ENCODE data around the gene RHOG. TPM values are rescaled to one million over a fixed set of nuclear protein-coding genes. Genes with fewer than 3 reads are reported as not detected.

Gene RHOG
- polyA plus RNA-seq, 1 donor from 2014 or later, result not detected

- H3K27me3 ChIP-seq (ENCODE audit: insufficient read depth, low read depth, low read length), result no peaks in the 10 kb centered on the region
- no peaks in the 10 kb centered on the region for H3K36me3 ChIP-seq (ENCODE audit: insufficient read depth, low read length)
- no peaks in the 10 kb centered on the region for H3F3A ChIP-seq (ENCODE audit: insufficient read depth, low read length, poor library complexity, severe bottlenecking)
- no peaks in the 10 kb centered on the region for H3K9me3 ChIP-seq (ENCODE audit: low read length)
- H3K9ac ChIP-seq (ENCODE audit: low read length), result no peak overlapping the region
- H2AFZ ChIP-seq (ENCODE audit: low read depth, low read length), result no peak overlapping the region
- H3K27ac ChIP-seq (ENCODE audit: low read length), result no peak overlapping the region
- TF ChIP-seq TAF1 (IDR thresholded peaks at IDR 0.05; ENCODE audit: low read depth) (no peak), SMC3 (conservative IDR thresholded peaks at IDR 0.05; ENCODE audit: poor library complexity) (no peak), EZH2 (IDR thresholded peaks at IDR 0.05; ENCODE audit: borderline replicate concordance, insufficient read depth, low read length, poor library complexity, severe bottlenecking) (no peak), EP300 (conservative IDR thresholded peaks at IDR 0.05; ENCODE audit: poor library complexity, severe bottlenecking) (no peak), POLR2AphosphoS5 (IDR thresholded peaks at IDR 0.05) (no peak), REST (IDR thresholded peaks at IDR 0.05; ENCODE audit: borderline replicate concordance) (no peak), RAD21 (conservative IDR thresholded peaks at IDR 0.05) (no peak), MXI1 (conservative IDR thresholded peaks at IDR 0.05; ENCODE audit: poor library complexity, severe bottlenecking) (no peak), CTCF (IDR thresholded peaks at IDR 0.05; ENCODE audit: poor library complexity, severe bottlenecking) (no peak)
- H3K9me2 ChIP-seq (ENCODE audit: insufficient read depth, low read length), result no peaks in the 10 kb centered on the region
- no peaks in the 10 kb centered on the region for H4K20me1 ChIP-seq (ENCODE audit: insufficient read depth)
- no peaks in the 10 kb centered on the region for H3K79me2 ChIP-seq (replicated peaks; ENCODE audit: insufficient read depth, low read length)
- H3K4me3 ChIP-seq (ENCODE audit: low read length), result no peak overlapping the region
- no peak overlapping the region for H3K4me2 ChIP-seq (ENCODE audit: low read length)
Observed at GRCh38 chr11:3826721-3827120, 14.0 kb downstream of the RHOG start.

- Histone ChIP-seq H3K9me3 (ENCODE audit: low read length) (no peaks in the 10 kb centered on the region), H3K36me3 (ENCODE audit: insufficient read depth, low read length) (no peaks in the 10 kb centered on the region), H3K27ac (ENCODE audit: low read length) (no peak overlapping the region), H3K79me2 (replicated peaks; ENCODE audit: insufficient read depth, low read length) (no peaks in the 10 kb centered on the region), H3K27me3 (ENCODE audit: insufficient read depth, low read depth, low read length) (no peaks in the 10 kb centered on the region), H3F3A (ENCODE audit: insufficient read depth, low read length, poor library complexity, severe bottlenecking) (no peaks in the 10 kb centered on the region), H4K20me1 (ENCODE audit: insufficient read depth) (no peaks in the 10 kb centered on the region), H3K4me3 (ENCODE audit: low read length) (no peak overlapping the region), H3K4me2 (ENCODE audit: low read length) (no peak overlapping the region), H3K9ac (ENCODE audit: low read length) (no peak overlapping the region), H2AFZ (ENCODE audit: low read depth, low read length) (no peak overlapping the region), H3K9me2 (ENCODE audit: insufficient read depth, low read length) (no peaks in the 10 kb centered on the region)
- TF ChIP-seq POLR2AphosphoS5 (IDR thresholded peaks at IDR 0.05) (no peak), TAF1 (IDR thresholded peaks at IDR 0.05; ENCODE audit: low read depth) (no peak), EZH2 (IDR thresholded peaks at IDR 0.05; ENCODE audit: borderline replicate concordance, insufficient read depth, low read length, poor library complexity, severe bottlenecking) (no peak), CTCF (IDR thresholded peaks at IDR 0.05; ENCODE audit: poor library complexity, severe bottlenecking) (no peak), REST (IDR thresholded peaks at IDR 0.05; ENCODE audit: borderline replicate concordance) (no peak), MXI1 (conservative IDR thresholded peaks at IDR 0.05; ENCODE audit: poor library complexity, severe bottlenecking) (no peak)
Observed at GRCh38 chr11:3825473-3826154, 15.1 kb downstream of the RHOG start.
